Small intestine (tissue), 7 donors: ENCODE results near the gene ZFPM1. TPM values are rescaled to one million over a fixed set of nuclear protein-coding genes. Genes with fewer than 3 reads are reported as not detected.

Experiments
- DNase-seq, 2 donors: peaks; one replicate each; pipeline versions ENCODE4 v3.0.0 to v3.0.0-alpha.2; 2013
- FAIRE-seq: peaks from 2 replicates; lab custom pipeline; 2012; peaks lifted over from hg19 to GRCh38; lab: Jason Lieb, UNC
- H3K27ac ChIP-seq, 3 donors: one replicate each; pipeline ENCODE4 v1.5.1; 2013; ENCODE audit warnings: low read length in 2 of 3, mild to moderate bottlenecking in 2 of 3, control low read depth in 1 of 3, inconsistent platforms in 1 of 3, low read depth in 1 of 3, moderate library complexity in 1 of 3
- H3K27me3 ChIP-seq, 3 donors: one replicate each; pipeline ENCODE4 v1.6.1; 2013; ENCODE audit warnings: low read length in 3 of 3, inconsistent platforms in 1 of 3; ENCODE audit not compliant: control insufficient read depth in 3 of 3, insufficient read depth in 3 of 3
- H3K36me3 ChIP-seq, 3 donors: one replicate each; pipeline ENCODE4 v1.6.1; 2013; ENCODE audit warnings: low read length in 3 of 3, inconsistent platforms in 1 of 3, low read depth in 1 of 3, mild to moderate bottlenecking in 1 of 3, moderate library complexity in 1 of 3; ENCODE audit not compliant: control insufficient read depth in 3 of 3, insufficient read depth in 2 of 3
- H3K4me1 ChIP-seq, 3 donors: one replicate each; pipeline ENCODE4 v1.6.1; 2013; ENCODE audit warnings: low read length in 2 of 3, inconsistent platforms in 1 of 3, low read depth in 1 of 3, mild to moderate bottlenecking in 1 of 3, moderate library complexity in 1 of 3; ENCODE audit not compliant: control insufficient read depth in 3 of 3, insufficient read depth in 2 of 3
- H3K4me3 ChIP-seq, 3 donors: one replicate each; pipeline ENCODE4 v1.5.1; 2013; ENCODE audit warnings: low read length in 3 of 3, control low read depth in 1 of 3, inconsistent platforms in 1 of 3, low read depth in 1 of 3, mild to moderate bottlenecking in 1 of 3, moderate library complexity in 1 of 3
- H3K9me3 ChIP-seq, 2 donors: one replicate each; pipeline ENCODE4 v1.6.1; 2013; ENCODE audit warnings: low read depth in 1 of 2, low read length in 1 of 2; ENCODE audit not compliant: control insufficient read depth in 2 of 2, insufficient read depth in 1 of 2
- WGBS, 3 donors: extraction: QIAGEN DNeasy Blood & Tissue Kit; methylation state at CpG; one replicate each; pipeline ENCODE4 v1.1.7; 2013; 5-methylcytosine and 5-hydroxymethylcytosine counted together
- polyA plus RNA-seq, 4 donors: library from polyadenylated mRNA; stranded (reverse) in 3 of 4; unstranded in 1 of 4; fragments of 200-250 nt in 3 of 4; fragments of 120-200 nt in 1 of 4; gene quantifications; one replicate each; pipeline versions ENCODE4 v1.2.1 to v1.2.3, GENCODE V29; 2013
- donor health status: healthy with polysubstance abuse.
- donor health status: control.
- donor health status: control.
- donor health status: Bipolar disorder and iron deficiency.
- donor health status: healthy.

The ZFPM1 gene
- polyA plus RNA-seq, 4 donors: 8.1 to 26.6 (median 12.0) TPM

- 80 to 89% (median 85%) methylated on average over 13 to 14 of the region's 14 CpGs for whole genome bisulfite sequencing, 3 donors
- DNase-seq: no peak
- Histone ChIP-seq H3K4me3 (no peak overlapping the region), H3K27ac (no peak overlapping the region), H3K27me3 (peaks cover 0 to 4% (median 0%) of the 10 kb centered on the region in 3 donors), H3K36me3 (no peaks in the 10 kb centered on the region), H3K4me1 (no peaks in the 10 kb centered on the region), H3K9me3 (peaks cover 0 to 2% of the 10 kb centered on the region in 2 donors)
- FAIRE-seq: no peak
These were observed 31.8 kb upstream of the ZFPM1 start for GRCh38 chr16:88421301-88421700.

GRCh38 chr16:88421871-88422433 is 31.1 kb upstream of the ZFPM1 start:
- H3K27me3 ChIP-seq: peaks cover 0 to 4% (median 0%) of the 10 kb centered on the region in 3 donors
- peaks cover 0 to 2% of the 10 kb centered on the region in 2 donors for H3K9me3 ChIP-seq
- FAIRE-seq: no peak
- 45 to 51% (median 47%) methylated on average over 5 of the region's 5 CpGs for WGBS, 3 donors
- no peak for DNase-seq
- no peaks in the 10 kb centered on the region for H3K4me1 ChIP-seq
- H3K36me3 ChIP-seq: no peaks in the 10 kb centered on the region
- H3K27ac ChIP-seq: no peak overlapping the region
- H3K4me3 ChIP-seq: no peak overlapping the region

GRCh38 chr16:88422733-88423447 is 30.2 kb upstream of the ZFPM1 start:
- Histone ChIP-seq H3K27me3 (peaks cover 0 to 4% (median 0%) of the 10 kb centered on the region in 3 donors), H3K36me3 (no peaks in the 10 kb centered on the region), H3K27ac (no peak overlapping the region), H3K4me3 (no peak overlapping the region), H3K9me3 (peaks cover 0 to 2% of the 10 kb centered on the region in 2 donors), H3K4me1 (no peaks in the 10 kb centered on the region)
- no peak for DNase-seq
- WGBS, 3 donors: 47 to 55% (median 54%) methylated on average over 3 of the region's 3 CpGs
- no peak for FAIRE-seq

GRCh38 chr16:88423448-88423850 is 29.6 kb upstream of the ZFPM1 start:
- H3K36me3 ChIP-seq: no peaks in the 10 kb centered on the region
- FAIRE-seq (no peak), DNase-seq (no peak)
- peaks cover 0 to 5% (median 0%) of the 10 kb centered on the region in 3 donors for H3K27me3 ChIP-seq
- 48 to 71% (median 62%) methylated on average over 6 of the region's 6 CpGs for WGBS, 3 donors
- H3K4me3 ChIP-seq: no peak overlapping the region
- peaks cover 0 to 2% of the 10 kb centered on the region in 2 donors for H3K9me3 ChIP-seq
- no peak overlapping the region for H3K27ac ChIP-seq
- H3K4me1 ChIP-seq: no peaks in the 10 kb centered on the region

DNA sequence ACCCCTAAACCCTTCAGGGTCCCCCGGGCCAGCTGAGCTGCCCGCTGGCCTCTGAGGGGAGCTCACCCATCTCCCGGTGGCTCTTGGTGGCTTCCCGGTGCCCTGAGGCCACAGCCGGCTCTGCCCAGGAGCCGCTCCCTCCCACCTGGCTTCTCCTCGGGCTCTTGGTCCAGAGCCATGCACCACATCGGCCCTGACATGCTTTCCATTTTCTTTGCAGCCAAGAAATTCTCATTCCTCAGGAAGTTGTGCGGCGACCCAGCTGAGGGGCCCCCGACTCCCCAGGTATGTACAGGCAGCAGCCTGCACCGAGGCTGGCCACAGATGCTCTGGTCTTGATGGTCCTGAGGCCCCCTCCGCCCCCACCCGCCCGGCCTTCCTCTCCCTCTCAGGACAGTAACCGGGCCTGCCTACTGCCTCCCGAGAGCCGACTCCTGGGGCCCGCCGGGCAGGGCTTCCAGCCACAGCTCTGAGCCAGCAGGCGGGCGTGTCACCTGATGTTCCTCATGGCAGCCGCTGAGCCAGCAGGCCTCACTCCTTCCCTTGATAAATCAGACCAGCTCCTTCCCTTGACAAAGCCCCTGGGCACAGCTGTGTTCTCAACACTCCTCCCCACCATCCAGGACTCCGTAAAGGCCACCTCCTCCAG is 28.4 kb upstream of the ZFPM1 start:
- Histone ChIP-seq H3K4me1 (no peaks in the 10 kb centered on the region), H3K27me3 (peaks cover 0 to 11% (median 0%) of the 10 kb centered on the region in 3 donors), H3K4me3 (no peak overlapping the region), H3K9me3 (peaks cover 0 to 2% of the 10 kb centered on the region in 2 donors), H3K36me3 (no peaks in the 10 kb centered on the region), H3K27ac (no peak overlapping the region)
- DNase-seq: no peak
- WGBS, 3 donors: 48 to 54% (median 49%) methylated on average over 24 of the region's 24 CpGs
- no peak for FAIRE-seq

GRCh38 chr16:88426018-88426417 is 27.1 kb upstream of the ZFPM1 start:
- H3K27ac ChIP-seq: no peak overlapping the region
- H3K9me3 ChIP-seq: peaks cover 0 to 2% of the 10 kb centered on the region in 2 donors
- FAIRE-seq (no peak), DNase-seq (no peak)
- no peaks in the 10 kb centered on the region for H3K36me3 ChIP-seq
- no peak overlapping the region for H3K4me3 ChIP-seq
- no peaks in the 10 kb centered on the region for H3K4me1 ChIP-seq
- 84 to 92% (median 89%) methylated on average over 13 of the region's 13 CpGs for WGBS, 3 donors
- H3K27me3 ChIP-seq: peaks cover 0 to 21% (median 2%) of the 10 kb centered on the region in 3 donors

- DNase-seq (no peak), FAIRE-seq (no peak)
- Histone ChIP-seq H3K4me1 (no peaks in the 10 kb centered on the region), H3K27me3 (peaks cover 0 to 34% (median 5%) of the 10 kb centered on the region in 3 donors), H3K36me3 (no peaks in the 10 kb centered on the region), H3K4me3 (no peak overlapping the region), H3K9me3 (no peaks in the 10 kb centered on the region), H3K27ac (no peak overlapping the region)
- 88 to 91% (median 89%) methylated on average over 17 to 19 of the region's 19 CpGs for WGBS, 3 donors
These were observed 25.7 kb upstream of the ZFPM1 start for GRCh38 chr16:88427376-88427775.

DNA sequence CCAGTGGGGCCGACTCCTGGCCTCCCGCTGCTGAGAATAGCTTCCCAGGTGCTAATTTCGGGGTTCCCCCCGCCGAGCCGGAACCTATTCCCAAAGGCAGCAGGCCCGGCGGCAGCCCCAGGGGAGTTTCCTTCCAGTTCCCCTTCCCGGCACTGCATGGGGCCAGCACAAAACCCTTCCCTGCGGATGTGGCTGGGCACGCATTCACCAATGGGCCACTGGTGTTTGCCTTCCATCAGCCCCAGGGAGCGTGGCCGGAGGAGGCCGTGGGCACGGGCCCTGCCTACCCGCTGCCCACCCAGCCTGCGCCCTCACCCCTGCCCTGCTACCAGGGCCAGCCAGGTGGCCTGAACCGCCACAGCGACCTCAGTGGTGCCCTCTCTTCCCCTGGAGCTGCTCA is 24.9 kb upstream of the ZFPM1 start:
- Histone ChIP-seq H3K4me1 (no peaks in the 10 kb centered on the region), H3K27ac (no peak overlapping the region), H3K4me3 (no peak overlapping the region), H3K9me3 (no peaks in the 10 kb centered on the region), H3K27me3 (peaks cover under 1 to 37% (median 5%) of the 10 kb centered on the region in 3 donors), H3K36me3 (no peaks in the 10 kb centered on the region)
- no peak for FAIRE-seq
- 86 to 89% (median 86%) methylated on average over 18 to 19 of the region's 19 CpGs for WGBS, 3 donors
- no peak for DNase-seq
